H1 (cell line): Measurements from ENCODE around the gene CHI3L1. TPM values are rescaled to one million over a fixed set of nuclear protein-coding genes. Genes with fewer than 3 reads are reported as not detected.

Experiments
- CTCF ChIA-PET: fragments of 300-600 bp; sonication (Branson Sonifier 250); formaldehyde crosslinking; loops from one replicate; lab custom pipeline; 2021; ENCODE audit not compliant: partially characterized antibody; lab: Charles Lee
- POLR2A ChIA-PET: fragments of 300-600 bp; sonication (Branson Sonifier 250); formaldehyde crosslinking; loops from one replicate; lab custom pipeline; 2021; ENCODE audit warnings: inconsistent platforms; ENCODE audit not compliant: partially characterized antibody; lab: Charles Lee
- DNase-seq, 2 experiments: peaks; one replicate each; pipeline versions ENCODE4 v3.0.0 to v3.0.0-alpha.2; 2010 to 2022; ENCODE audit warnings: low spot score in 2 of 2, low read depth in 1 of 2, mixed read lengths in 1 of 2
- FAIRE-seq: peaks from 2 replicates; lab custom pipeline; 2011; peaks lifted over from hg19 to GRCh38; lab: Jason Lieb, UNC
- H2AFZ ChIP-seq: 2 replicates; pipeline ENCODE4 v1.8.1; 2012; ENCODE audit warnings: low read length, inconsistent platforms
- H2AK5ac ChIP-seq: 2 replicates; pipeline ENCODE4 v1.6.1; 2013; ENCODE audit warnings: low read depth, low read length
- H2BK120ac ChIP-seq: replicated peaks from 2 replicates; pipeline ENCODE3; 2013; ENCODE audit warnings: low read depth, low read length, inconsistent platforms
- H2BK12ac ChIP-seq: 2 replicates; pipeline ENCODE4 v1.6.1; 2013; ENCODE audit warnings: low read depth, low read length
- H2BK15ac ChIP-seq: 2 replicates; pipeline ENCODE4 v1.6.1; 2013; ENCODE audit warnings: low read length
- H2BK20ac ChIP-seq: 2 replicates; pipeline ENCODE4 v1.6.1; 2013; ENCODE audit warnings: low read length
- H2BK5ac ChIP-seq: 2 replicates; pipeline ENCODE4 v1.6.1; 2013; ENCODE audit warnings: low read depth, low read length
- H3K14ac ChIP-seq: 2 replicates; pipeline ENCODE4 v1.6.1; 2013; ENCODE audit warnings: inconsistent platforms; ENCODE audit not compliant: insufficient read length
- H3K18ac ChIP-seq: 2 replicates; pipeline ENCODE4 v1.6.1; 2013; ENCODE audit warnings: low read length; ENCODE audit errors: extremely low read depth
- H3K23ac ChIP-seq: 2 replicates; pipeline ENCODE4 v1.6.1; 2013; ENCODE audit warnings: inconsistent platforms; ENCODE audit not compliant: insufficient read length
- H3K23me2 ChIP-seq: 2 replicates; pipeline ENCODE4 v1.6.1; 2013; ENCODE audit warnings: low read depth, low read length
- H3K27ac ChIP-seq: 2 replicates; pipeline ENCODE4 v1.6.1; 2011; ENCODE audit warnings: low read depth, low read length, inconsistent platforms
- H3K27me3 ChIP-seq, 4 experiments: replicated peaks in 1 of 4; 1 replicate in 1 of 4; 2 replicates in 3 of 4; pipeline versions ENCODE4 v1.6.1 to v1.8.1; 2011 to 2013; ENCODE audit warnings: low read length in 3 of 4, mild to moderate bottlenecking in 3 of 4, inconsistent platforms in 2 of 4, mixed read lengths in 2 of 4, moderate library complexity in 1 of 4; ENCODE audit not compliant: control insufficient read depth in 3 of 4, insufficient read depth in 3 of 4; ENCODE audit errors: extremely low read depth in 1 of 4
- H3K36me3 ChIP-seq, 4 experiments: 2 replicates each; pipeline versions ENCODE4 v1.6.1 to v1.8.1; 2011 to 2013; ENCODE audit warnings: mild to moderate bottlenecking in 4 of 4, low read length in 3 of 4, moderate library complexity in 2 of 4, control low read depth in 1 of 4, inconsistent platforms in 1 of 4; ENCODE audit not compliant: insufficient read depth in 4 of 4, control insufficient read depth in 2 of 4
- H3K4ac ChIP-seq: replicated peaks from 2 replicates; pipeline ENCODE3; 2013; ENCODE audit warnings: low read length, low read depth, mixed read lengths, inconsistent platforms; ENCODE audit not compliant: insufficient read length
- H3K4me1 ChIP-seq, 4 experiments: replicated peaks in 1 of 4; 1 replicate in 1 of 4; 2 replicates in 3 of 4; pipeline versions ENCODE4 v1.6.1 to v1.8.1; 2011 to 2013; ENCODE audit warnings: low read length in 3 of 4, inconsistent platforms in 2 of 4, mixed read lengths in 1 of 4; ENCODE audit not compliant: insufficient read depth in 4 of 4, control insufficient read depth in 3 of 4
- H3K4me2 ChIP-seq, 2 experiments: 2 replicates each; pipeline versions ENCODE4 v1.6.1 to v1.8.1; 2011 to 2013; ENCODE audit warnings: low read depth in 2 of 2, low read length in 2 of 2, control low read depth in 1 of 2, inconsistent platforms in 1 of 2, mild to moderate bottlenecking in 1 of 2; ENCODE audit not compliant: insufficient read depth in 1 of 2
- H3K4me3 ChIP-seq, 4 experiments: fragments of 200-600, 300-600 bp in 1 of 4; sonication (generic), shearing (Covaris generic), sonication (Bioruptor Twin) in 1 of 4; 2 replicates each; pipeline versions ENCODE4 v1.5.1 to v1.8.1; 2011 to 2016; ENCODE audit warnings: low read length in 4 of 4, low read depth in 3 of 4, control low read depth in 2 of 4, inconsistent platforms in 2 of 4, mild to moderate bottlenecking in 2 of 4, mixed read lengths in 1 of 4, moderate library complexity in 1 of 4; ENCODE audit not compliant: insufficient read depth in 2 of 4; ENCODE audit errors: extremely low read depth in 1 of 4
- H3K56ac ChIP-seq: replicated peaks from 2 replicates; pipeline ENCODE3; 2013; ENCODE audit warnings: low read depth, mild to moderate bottlenecking, mixed read lengths, low read length, inconsistent platforms; ENCODE audit not compliant: insufficient read length
- H3K79me1 ChIP-seq: 2 replicates; pipeline ENCODE4 v1.6.1; 2013; ENCODE audit warnings: low read depth, low read length, control low read depth
- H3K79me2 ChIP-seq, 2 experiments: 2 replicates each; pipeline versions ENCODE4 v1.6.1 to v1.8.1; 2012 to 2013; ENCODE audit warnings: low read length in 2 of 2, mild to moderate bottlenecking in 2 of 2, inconsistent platforms in 1 of 2; ENCODE audit not compliant: insufficient read depth in 2 of 2, control insufficient read depth in 1 of 2
- H3K9ac ChIP-seq, 4 experiments: replicated peaks in 1 of 4; 1 replicate in 1 of 4; 2 replicates in 3 of 4; pipeline versions ENCODE4 v1.6.1 to v1.8.1; 2011 to 2013; ENCODE audit warnings: low read depth in 3 of 4, low read length in 3 of 4, control low read depth in 2 of 4, mild to moderate bottlenecking in 2 of 4, moderate library complexity in 2 of 4, inconsistent platforms in 1 of 4; ENCODE audit errors: extremely low read depth in 1 of 4
- H3K9me3 ChIP-seq, 2 experiments: 2 replicates each; pipeline versions ENCODE4 v1.6.1 to v1.8.1; 2012 to 2013; ENCODE audit warnings: mild to moderate bottlenecking in 2 of 2, moderate library complexity in 2 of 2, control low read depth in 1 of 2, inconsistent platforms in 1 of 2, low read depth in 1 of 2, low read length in 1 of 2, mixed read lengths in 1 of 2; ENCODE audit not compliant: insufficient read depth in 2 of 2
- H4K20me1 ChIP-seq, 2 experiments: replicated peaks in 1 of 2; 2 replicates each; pipeline versions ENCODE3 to v1.8.1; 2011 to 2013; ENCODE audit warnings: inconsistent platforms in 2 of 2, low read length in 2 of 2, mild to moderate bottlenecking in 1 of 2; ENCODE audit not compliant: insufficient read depth in 2 of 2, control insufficient read depth in 1 of 2
- H4K5ac ChIP-seq: 2 replicates; pipeline ENCODE4 v1.6.1; 2013; ENCODE audit warnings: low read length, low read depth, mixed read lengths, inconsistent platforms; ENCODE audit not compliant: insufficient read length
- H4K8ac ChIP-seq: 2 replicates; pipeline ENCODE4 v1.8.0; 2013; ENCODE audit warnings: mild to moderate bottlenecking, moderate library complexity, low read length, inconsistent platforms; ENCODE audit not compliant: insufficient read depth; ENCODE audit errors: extremely low read depth
- H4K91ac ChIP-seq: replicated peaks from 2 replicates; pipeline ENCODE3; 2013; ENCODE audit warnings: low read length, mixed read lengths, inconsistent platforms; ENCODE audit not compliant: insufficient read length
- ASH2L ChIP-seq: fragments of 200-600, 300-600 bp; sonication (generic); IDR thresholded peaks from one replicate; pipeline ENCODE4 v1.7.1; 2017; ENCODE audit warnings: low read length
- BACH1 ChIP-seq: IDR thresholded peaks from 2 replicates; pipeline ENCODE4 v1.6.1; 2012; ENCODE audit warnings: low read length, improper control_type of control experiment
- CEBPB ChIP-seq: IDR thresholded peaks from 2 replicates; pipeline ENCODE4 v1.6.1; 2012; ENCODE audit warnings: low read depth, low read length
- GABPA ChIP-seq: IDR thresholded peaks from 2 replicates; pipeline ENCODE4 v1.6.1; 2011; ENCODE audit warnings: mild to moderate bottlenecking, low read length, moderate library complexity, borderline replicate concordance; ENCODE audit not compliant: insufficient read depth
- JUND ChIP-seq: IDR thresholded peaks from 2 replicates; pipeline ENCODE4 v1.6.1; 2011; ENCODE audit warnings: mild to moderate bottlenecking, improper control_type of control experiment, low read length
- KDM5A ChIP-seq: fragments of 200-600 bp; IDR thresholded peaks from 2 replicates; pipeline ENCODE4 v1.7.1; 2012; ENCODE audit warnings: mild to moderate bottlenecking, low read length, inconsistent platforms, mixed read lengths
- RBBP5 ChIP-seq: IDR thresholded peaks from 2 replicates; pipeline ENCODE4 v1.7.1; 2012; ENCODE audit warnings: low read depth, mild to moderate bottlenecking, inconsistent platforms, low read length, moderate library complexity, borderline replicate concordance
- SP2 ChIP-seq: IDR thresholded peaks from 2 replicates; pipeline ENCODE4 v1.6.1; 2012; ENCODE audit warnings: mild to moderate bottlenecking, low read length, inconsistent platforms
- SUZ12 ChIP-seq: fragments of 200-600 bp; sonication (generic); IDR thresholded peaks from 2 replicates; pipeline ENCODE4 v1.6.1; 2012; ENCODE audit warnings: mild to moderate bottlenecking, inconsistent platforms, low read length, moderate library complexity, mixed read lengths
- TAF7 ChIP-seq: optimal IDR thresholded peaks from 2 replicates; pipeline ENCODE3; 2011; ENCODE audit warnings: low read depth, mild to moderate bottlenecking, inconsistent platforms, low read length, moderate library complexity, borderline replicate concordance
- WGBS, 2 experiments: shearing (Covaris generic) in 1 of 2; methylation state at CpG; one replicate each; pipeline versions ENCODE4 v1.1.6 to v1.1.7; 2013 to 2015; ENCODE audit warnings: low lambda C conversion rate in 2 of 2, mixed read lengths in 2 of 2, inconsistent platforms in 1 of 2, low coverage in 1 of 2, missing lambda C conversion rate in 1 of 2; ENCODE audit not compliant: insufficient replicate concordance in 2 of 2, insufficient coverage in 1 of 2, insufficient read length in 1 of 2; ENCODE audit errors: extremely low coverage in 1 of 2, missing lambda C conversion rate in 1 of 2; 5-methylcytosine and 5-hydroxymethylcytosine counted together
- polyA plus RNA-seq, 7 experiments: library from polyadenylated mRNA; depleted of rRNA in 3 of 7; stranded (reverse) in 5 of 7; unstranded in 2 of 7; fragments of >200 nt in 5 of 7; fragments of 200-250 nt in 2 of 7; gene quantifications; 1 replicate in 5 of 7; 2 replicates in 1 of 7; 4 replicates in 1 of 7; pipeline versions ENCODE4 v1.2.1 to v1.2.3, GENCODE V29; 2011 to 2013; ENCODE audit warnings: missing spikeins in 2 of 7, mixed read lengths in 2 of 7
- total RNA-seq: library from RNA; stranded (reverse); fragmentation: NEBNext Ultra II Directional; extraction: Animal tissue kit (Norgen Biotek cat#: 25700); gene quantifications from 2 replicates; pipeline ENCODE4 v1.2.1, GENCODE V29; 2021

The CHI3L1 gene
- total and polyA plus RNA-seq, 2 of the 8 experiments (the other 6 are each of a cell fraction or from before 2014, with no cell fraction given): 1.0 TPM; not detected in 1

- Histone ChIP-seq H3K18ac (no peak overlapping the region), H3K56ac (no peak overlapping the region), H3K27me3 (no peaks in the 10 kb centered on the region), H3K23ac (no peak overlapping the region), H2BK20ac (no peak overlapping the region), H4K20me1 (no peaks in the 10 kb centered on the region), H2BK15ac (no peak overlapping the region), H2BK120ac (no peak overlapping the region), H3K79me2 (no peaks in the 10 kb centered on the region)
- FAIRE-seq: no peak
- no peak for DNase-seq
- TF ChIP-seq KDM5A: no peak
- no peak for TF ChIP-seq SP2
- TF ChIP-seq CEBPB: no peak
- no peak for TF ChIP-seq GABPA
- TF ChIP-seq BACH1: no peak
- no peak for TF ChIP-seq ASH2L
- TF ChIP-seq TAF7: no peak
- TF ChIP-seq RBBP5: no peak
- no peak for TF ChIP-seq JUND
- no peak for TF ChIP-seq SUZ12
- TF ChIP-seq, all 59 proteins: peak for 0
- no peaks in the 10 kb centered on the region for H3K23me2 ChIP-seq
- H2AFZ ChIP-seq: no peak overlapping the region
- no peak overlapping the region for H3K27ac ChIP-seq
- WGBS, 2 experiments: 92% methylated on average over 4 of the region's 4 CpGs; no CpG with 5 or more reads in 1 of the 2 experiments
- H2BK5ac ChIP-seq: no peak overlapping the region
- H3K4me3 ChIP-seq: no peak overlapping the region
- H3K4ac ChIP-seq: no peak overlapping the region
- H3K9ac ChIP-seq: no peak overlapping the region
- H3K9me3 ChIP-seq: no peaks in the 10 kb centered on the region
- CTCF ChIA-PET: interaction anchor here (0.9 to 5.7 kb wide), 5 partner anchors 16 to 200 kb away, joined by 3 to 33 read pairs (median 6); no protein-coding TSS in a partner anchor
- no peaks in the 10 kb centered on the region for H3K36me3 ChIP-seq
- H3K4me1 ChIP-seq: peaks cover 6 to 17% (median 11%) of the 10 kb centered on the region in 4 experiments
- no peak overlapping the region for H4K8ac ChIP-seq
- H4K91ac ChIP-seq: no peak overlapping the region
- no peak overlapping the region for H3K4me2 ChIP-seq
- no peak overlapping the region for H2AK5ac ChIP-seq
- H4K5ac ChIP-seq: no peak overlapping the region
- no peak overlapping the region for H3K14ac ChIP-seq
- H2BK12ac ChIP-seq: no peak overlapping the region
- no peaks in the 10 kb centered on the region for H3K79me1 ChIP-seq
- POLR2A ChIA-PET: interaction anchor here (1.0 kb wide), 1 partner anchor 12 kb away, joined by 4 read pairs; no protein-coding TSS in a partner anchor
These were observed 2.3 kb upstream of the CHI3L1 start for GRCh38 chr1:203188686-203189232.
